B cell (primary cell): ENCODE measurements around the gene COTL1. TPM values are rescaled to one million over a fixed set of nuclear protein-coding genes. Genes with fewer than 3 reads are reported as not detected.

Source experiments
- ATAC-seq: fragments of 200-7000 bp; cut with Tn5 transposase; one replicate; pipeline ENCODE4 v1.10.0; 2021; ENCODE audit warnings: low read depth, mild to moderate bottlenecking, moderate number of reproducible peaks, moderate library complexity
- CTCF ChIA-PET: fragments of 350-600 bp; sonication (Branson Sonifier 250); formaldehyde crosslinking; loops from one replicate; lab custom pipeline; 2021; ENCODE audit warnings: antibody characterized with exemption, inconsistent platforms; lab: Charles Lee
- POLR2A ChIA-PET: fragments of 350-600 bp; sonication (Branson Sonifier 250); formaldehyde crosslinking; loops from one replicate; lab custom pipeline; 2021; ENCODE audit warnings: antibody characterized with exemption; lab: Charles Lee
- DNase-seq: peaks from one replicate; pipeline ENCODE4 v3.0.0; 2013
- H2AFZ ChIP-seq: 2 replicates; pipeline ENCODE4 v1.6.1; 2012; ENCODE audit warnings: mild to moderate bottlenecking, low read depth, low read length; ENCODE audit not compliant: insufficient read depth, poor library complexity, severe bottlenecking
- H3K27ac ChIP-seq, 2 donors: 1 replicate in 1 of 2; 2 replicates in 1 of 2; pipeline ENCODE4 v1.5.1; 2012 to 2013; ENCODE audit warnings: low read length in 2 of 2, mild to moderate bottlenecking in 2 of 2, moderate library complexity in 1 of 2
- H3K27me3 ChIP-seq, 4 experiments: fragments of 200-600 bp in 1 of 4; sonication (generic) in 1 of 4; replicated peaks in 1 of 4; 1 replicate in 2 of 4; 2 replicates in 2 of 4; pipeline versions ENCODE4 v1.6.1 to v1.7.0; 2013 to 2016; ENCODE audit warnings: low read length in 3 of 4, mild to moderate bottlenecking in 2 of 4, mixed read lengths in 1 of 4, moderate library complexity in 1 of 4; ENCODE audit not compliant: insufficient read depth in 4 of 4, control insufficient read depth in 3 of 4; ENCODE audit errors: control extremely low read depth in 1 of 4
- H3K36me3 ChIP-seq, 2 experiments: replicated peaks in 1 of 2; 1 replicate in 1 of 2; 2 replicates in 1 of 2; pipeline versions ENCODE4 v1.6.1 to v1.7.1; 2013; ENCODE audit warnings: low read length in 1 of 2; ENCODE audit not compliant: insufficient read depth in 2 of 2, control insufficient read depth in 1 of 2; ENCODE audit errors: control extremely low read depth in 1 of 2, extremely low read depth in 1 of 2
- H3K4me1 ChIP-seq, 2 donors: fragments of 200-600 bp in 1 of 2; sonication (generic) in 1 of 2; 1 replicate in 1 of 2; 2 replicates in 1 of 2; pipeline versions ENCODE4 v1.5.1 to v1.6.1; 2013 to 2017; ENCODE audit warnings: low read length in 2 of 2; ENCODE audit not compliant: control insufficient read depth in 2 of 2, insufficient read depth in 2 of 2
- H3K4me2 ChIP-seq: replicated peaks from 2 replicates; pipeline ENCODE3; 2012; ENCODE audit warnings: mild to moderate bottlenecking, low read depth, low read length; ENCODE audit not compliant: poor library complexity, severe bottlenecking
- H3K4me3 ChIP-seq, 5 experiments: fragments of 200-600 bp in 1 of 5; sonication (generic) in 1 of 5; 1 replicate in 3 of 5; 2 replicates in 2 of 5; pipeline versions ENCODE4 v1.5.1 to v1.7.0; 2011 to 2016; ENCODE audit warnings: low read length in 4 of 5, mild to moderate bottlenecking in 4 of 5, low read depth in 2 of 5, control low read depth in 1 of 5, moderate library complexity in 1 of 5; ENCODE audit not compliant: insufficient read depth in 1 of 5; ENCODE audit errors: control extremely low read depth in 1 of 5, extremely low read depth in 1 of 5
- H3K79me2 ChIP-seq: fragments of 200-600 bp; sonication (generic); one replicate; pipeline ENCODE4 v1.6.0; 2016; ENCODE audit warnings: low read length; ENCODE audit not compliant: control insufficient read depth, insufficient read depth
- H3K9ac ChIP-seq: fragments of 200-600 bp; sonication (generic); 2 replicates; pipeline ENCODE4 v1.6.1; 2017; ENCODE audit warnings: mild to moderate bottlenecking, low read length, moderate library complexity
- H3K9me3 ChIP-seq, 3 donors: one replicate each; pipeline versions ENCODE4 v1.6.1 to v1.7.1; 2013; ENCODE audit warnings: low read length in 2 of 3; ENCODE audit not compliant: control insufficient read depth in 2 of 3, insufficient read depth in 1 of 3; ENCODE audit errors: control extremely low read depth in 1 of 3
- H4K20me1 ChIP-seq: 2 replicates; pipeline ENCODE4 v1.6.0; 2012; ENCODE audit warnings: mild to moderate bottlenecking, low read length; ENCODE audit not compliant: insufficient read depth, control insufficient read depth, poor library complexity, severe bottlenecking
- H3K27ac Mint-ChIP-seq: one replicate; pipeline ENCODE4 v1.8.0; 2021; ENCODE audit warnings: mixed read lengths
- H3K27me3 Mint-ChIP-seq: one replicate; pipeline ENCODE4 v1.8.0; 2021; ENCODE audit warnings: mixed read lengths
- H3K4me1 Mint-ChIP-seq: one replicate; pipeline ENCODE4 v1.8.0; 2021; ENCODE audit warnings: mixed read lengths
- H3K4me3 Mint-ChIP-seq: one replicate; pipeline ENCODE4 v1.8.0; 2021; ENCODE audit warnings: mixed read lengths
- H3K9me3 Mint-ChIP-seq: one replicate; pipeline ENCODE4 v1.8.0; 2022; ENCODE audit warnings: mixed read lengths; ENCODE audit not compliant: insufficient read depth
- EZH2 ChIP-seq: IDR thresholded peaks from 2 replicates; pipeline ENCODE4 v1.6.1; 2012; ENCODE audit warnings: borderline replicate concordance, low read depth, mild to moderate bottlenecking, moderate library complexity, low read length; ENCODE audit not compliant: insufficient read depth, poor library complexity, severe bottlenecking
- WGBS: methylation state at CpG from one replicate; pipeline ENCODE4 v1.1.5; 2013; ENCODE audit warnings: missing lambda C conversion rate; ENCODE audit not compliant: insufficient coverage; 5-methylcytosine and 5-hydroxymethylcytosine counted together
- intact Hi-C: fragments of 100-400 bp; cut with micrococcal nuclease; formaldehyde crosslinking; loops from one replicate; pipeline ENCODE4 v1.10.0; 2022
- polyA plus RNA-seq: library from polyadenylated mRNA; depleted of rRNA; stranded (reverse); fragments of >200 nt; gene quantifications from 2 replicates; pipeline ENCODE4 v1.2.3, GENCODE V29; 2012
- total RNA-seq, 2 donors: library from RNA; stranded (reverse); fragments of 120-200 nt in 1 of 2; gene quantifications; 1 replicate in 1 of 2; 2 replicates in 1 of 2; pipeline versions ENCODE4 v1.2.3 to v1.2.4, GENCODE V29; 2013 to 2022
- TF ChIP-seq, protein P1 (sequence below): fragments of 200-600 bp; IDR thresholded peaks from one replicate; pipeline ENCODE4 v1.8.0; 2022; ENCODE audit warnings: antibody characterized with exemption, mild to moderate bottlenecking

Gene COTL1
- total and polyA plus RNA-seq, 2 donors (not counting 1 experiment from before 2014, with no cell fraction given) = 158 to 264 TPM

DNA sequence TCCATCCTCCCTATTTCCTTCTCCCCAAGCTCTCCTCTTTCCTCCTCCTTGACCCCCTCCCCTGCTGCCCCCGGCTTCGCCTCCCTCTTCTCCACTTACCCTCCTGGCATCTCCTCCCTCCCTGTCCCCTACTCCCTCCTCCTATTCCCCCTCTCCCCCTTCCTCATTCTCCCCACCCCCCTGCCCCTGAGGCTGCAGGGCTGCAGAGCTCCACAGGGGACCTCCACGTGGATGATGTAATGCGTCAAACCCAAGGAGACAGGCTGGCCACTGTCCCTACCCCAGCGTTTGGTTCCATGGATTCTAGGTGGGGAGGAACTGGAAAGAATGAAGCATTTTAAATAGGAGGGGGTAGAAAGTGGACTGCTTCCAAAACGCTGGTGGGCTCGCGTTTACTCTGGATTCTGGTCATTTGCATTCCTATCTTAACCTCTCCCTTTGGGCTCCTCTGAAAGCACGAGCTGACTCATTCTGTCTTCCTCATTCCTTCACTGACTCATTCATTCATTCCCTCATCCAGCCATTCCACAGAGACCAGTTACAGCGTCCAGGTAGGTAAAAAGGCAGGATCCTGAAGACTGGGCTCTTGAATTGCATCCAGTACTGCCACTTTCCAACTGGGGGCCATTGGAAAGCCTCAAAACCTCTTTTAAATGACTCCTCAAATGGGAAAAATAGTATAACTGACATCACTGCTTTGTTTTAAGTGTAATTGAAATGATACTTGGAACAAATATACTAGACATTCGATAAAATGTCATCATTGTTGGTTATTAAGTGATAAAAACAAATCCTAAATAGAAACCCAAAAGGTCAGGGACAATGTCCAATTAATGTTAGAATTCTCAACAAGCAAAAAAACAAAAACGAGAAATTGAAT, 943 bp upstream of the COTL1 start:
- CTCF ChIA-PET = interaction anchor here (0.7 to 29.5 kb wide), 6 partner anchors 19 to 120 kb away, joined by 3 to 536 read pairs (median 7); partner anchors contain the start of gene MEAK7
- H3K79me2 ChIP-seq = peaks cover 44% of the 10 kb centered on the region
- ATAC-seq = no peak
- Mint-ChIP-seq H3K9me3 (no peaks in the 10 kb centered on the region), H3K27me3 (no peaks in the 10 kb centered on the region), H3K4me3 (peak overlapping the region; percentile 76), H3K27ac (peak overlapping the region; percentile 50), H3K4me1 (peaks cover 64% of the 10 kb centered on the region)
- intact Hi-C loops = loop anchor here (1.0 kb wide), 3 partner anchors 25 to 115 kb away; partner anchors contain the start of gene MEAK7
- no peaks in the 10 kb centered on the region for H3K27me3 ChIP-seq
- POLR2A ChIA-PET = interaction anchor here (0.6 to 1.8 kb wide), 9 partner anchors 12 to 113 kb away, joined by 3 to 9 read pairs (median 5); no protein-coding TSS in a partner anchor
- peaks cover 47 to 59% of the 10 kb centered on the region in 2 donors for H3K4me1 ChIP-seq
- H3K9ac ChIP-seq = no peak overlapping the region
- H3K27ac ChIP-seq = no peak overlapping the region
- no peaks in the 10 kb centered on the region for H3K9me3 ChIP-seq
- TF ChIP-seq EZH2 = no peak
- TF ChIP-seq, protein P1, sequence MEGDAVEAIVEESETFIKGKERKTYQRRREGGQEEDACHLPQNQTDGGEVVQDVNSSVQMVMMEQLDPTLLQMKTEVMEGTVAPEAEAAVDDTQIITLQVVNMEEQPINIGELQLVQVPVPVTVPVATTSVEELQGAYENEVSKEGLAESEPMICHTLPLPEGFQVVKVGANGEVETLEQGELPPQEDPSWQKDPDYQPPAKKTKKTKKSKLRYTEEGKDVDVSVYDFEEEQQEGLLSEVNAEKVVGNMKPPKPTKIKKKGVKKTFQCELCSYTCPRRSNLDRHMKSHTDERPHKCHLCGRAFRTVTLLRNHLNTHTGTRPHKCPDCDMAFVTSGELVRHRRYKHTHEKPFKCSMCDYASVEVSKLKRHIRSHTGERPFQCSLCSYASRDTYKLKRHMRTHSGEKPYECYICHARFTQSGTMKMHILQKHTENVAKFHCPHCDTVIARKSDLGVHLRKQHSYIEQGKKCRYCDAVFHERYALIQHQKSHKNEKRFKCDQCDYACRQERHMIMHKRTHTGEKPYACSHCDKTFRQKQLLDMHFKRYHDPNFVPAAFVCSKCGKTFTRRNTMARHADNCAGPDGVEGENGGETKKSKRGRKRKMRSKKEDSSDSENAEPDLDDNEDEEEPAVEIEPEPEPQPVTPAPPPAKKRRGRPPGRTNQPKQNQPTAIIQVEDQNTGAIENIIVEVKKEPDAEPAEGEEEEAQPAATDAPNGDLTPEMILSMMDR = no peak
- peak overlapping the region; percentile 34 for H2AFZ ChIP-seq
- H3K4me2 ChIP-seq = peak overlapping the region; percentile 63
- peak; percentile 32 for DNase-seq
- peaks cover 0 to 25% of the 10 kb centered on the region in 2 experiments for H3K36me3 ChIP-seq
- H4K20me1 ChIP-seq = peaks cover 30% of the 10 kb centered on the region
- H3K4me3 ChIP-seq = no peak overlapping the region
- 32% methylated on average over 4 of the region's 12 CpGs for WGBS
